OCI-LY3 (cell line): ENCODE measurements around the gene ZMAT5.

Experiments
- H2AFZ ChIP-seq: fragments of 200-600, 300-600 bp; shearing (Covaris generic); 2 replicates; pipeline ENCODE4 v1.6.0; 2014; ENCODE audit warnings: antibody characterized with exemption, low read depth, low read length
- H3K27ac ChIP-seq: fragments of 200-600, 300-600 bp; sonication (generic); 2 replicates; pipeline ENCODE4 v1.5.1; 2014; ENCODE audit warnings: mild to moderate bottlenecking, low read length, moderate library complexity, mixed read lengths
- H3K27me3 ChIP-seq: fragments of 200-600, 300-600 bp; sonication (generic); 2 replicates; pipeline ENCODE4 v1.6.1; 2014; ENCODE audit warnings: low read depth, low read length, mixed read lengths
- H3K36me3 ChIP-seq: fragments of 200-600, 300-600 bp; sonication (generic); replicated peaks from 2 replicates; pipeline ENCODE3; 2014; ENCODE audit warnings: low read depth, low read length, mixed read lengths
- H3K4me1 ChIP-seq: fragments of 300-600, 200-600 bp; sonication (generic); 2 replicates; pipeline ENCODE4 v1.6.1; 2014; ENCODE audit warnings: low read length, mixed read lengths
- H3K4me2 ChIP-seq: fragments of 200-600, 300-600 bp; sonication (generic); 2 replicates; pipeline ENCODE4 v1.6.1; 2014; ENCODE audit warnings: low read length, mixed read lengths
- H3K4me3 ChIP-seq: fragments of 300-600, 200-600 bp; sonication (generic); 2 replicates; pipeline ENCODE4 v1.5.1; 2014; ENCODE audit warnings: antibody characterized with exemption, mild to moderate bottlenecking, low read length, moderate library complexity
- H3K79me2 ChIP-seq: fragments of 300-600, 200-600 bp; shearing (Covaris generic); 2 replicates; pipeline ENCODE4 v1.6.1; 2014; ENCODE audit warnings: mild to moderate bottlenecking, low read length, mixed read lengths
- H3K9ac ChIP-seq: fragments of 300-600, 200-600 bp; shearing (Covaris generic); 2 replicates; pipeline ENCODE4 v1.6.0; 2014; ENCODE audit warnings: mild to moderate bottlenecking, low read length, moderate library complexity
- H3K9me3 ChIP-seq: fragments of 200-600, 300-600 bp; shearing (Covaris generic); 2 replicates; pipeline ENCODE4 v1.6.1; 2014; ENCODE audit warnings: low read length, mixed read lengths; ENCODE audit not compliant: insufficient read depth
- H4K20me1 ChIP-seq: fragments of 200-600, 300-600 bp; sonication (generic); 2 replicates; pipeline ENCODE4 v1.6.1; 2016; ENCODE audit warnings: low read length, mixed read lengths; ENCODE audit not compliant: insufficient read depth
- EZH2phosphoT487 ChIP-seq: fragments of 200-600 bp; shearing (Covaris generic); IDR thresholded peaks from 2 replicates; pipeline ENCODE4 v1.6.1; 2018; ENCODE audit warnings: antibody characterized with exemption, mixed run types, low read depth
- TF ChIP-seq, protein P1 (sequence below): fragments of 200-600, 300-600 bp; sonication (generic); IDR thresholded peaks from 2 replicates; pipeline ENCODE4 v1.5.1; 2014; ENCODE audit warnings: antibody characterized with exemption, low read length, low read depth

The ZMAT5 gene

GRCh38 chr22:29790061-29790460, 23.3 kb upstream of the ZMAT5 start:
- no peak overlapping the region for H3K9ac ChIP-seq
- TF ChIP-seq, protein P1, sequence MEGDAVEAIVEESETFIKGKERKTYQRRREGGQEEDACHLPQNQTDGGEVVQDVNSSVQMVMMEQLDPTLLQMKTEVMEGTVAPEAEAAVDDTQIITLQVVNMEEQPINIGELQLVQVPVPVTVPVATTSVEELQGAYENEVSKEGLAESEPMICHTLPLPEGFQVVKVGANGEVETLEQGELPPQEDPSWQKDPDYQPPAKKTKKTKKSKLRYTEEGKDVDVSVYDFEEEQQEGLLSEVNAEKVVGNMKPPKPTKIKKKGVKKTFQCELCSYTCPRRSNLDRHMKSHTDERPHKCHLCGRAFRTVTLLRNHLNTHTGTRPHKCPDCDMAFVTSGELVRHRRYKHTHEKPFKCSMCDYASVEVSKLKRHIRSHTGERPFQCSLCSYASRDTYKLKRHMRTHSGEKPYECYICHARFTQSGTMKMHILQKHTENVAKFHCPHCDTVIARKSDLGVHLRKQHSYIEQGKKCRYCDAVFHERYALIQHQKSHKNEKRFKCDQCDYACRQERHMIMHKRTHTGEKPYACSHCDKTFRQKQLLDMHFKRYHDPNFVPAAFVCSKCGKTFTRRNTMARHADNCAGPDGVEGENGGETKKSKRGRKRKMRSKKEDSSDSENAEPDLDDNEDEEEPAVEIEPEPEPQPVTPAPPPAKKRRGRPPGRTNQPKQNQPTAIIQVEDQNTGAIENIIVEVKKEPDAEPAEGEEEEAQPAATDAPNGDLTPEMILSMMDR: no peak
- TF ChIP-seq EZH2phosphoT487: no peak
- H4K20me1 ChIP-seq: no peaks in the 10 kb centered on the region
- H3K27ac ChIP-seq: no peak overlapping the region
- no peaks in the 10 kb centered on the region for H3K4me1 ChIP-seq
- H2AFZ ChIP-seq: no peak overlapping the region
- H3K4me3 ChIP-seq: no peak overlapping the region
- H3K27me3 ChIP-seq: no peaks in the 10 kb centered on the region
- no peaks in the 10 kb centered on the region for H3K79me2 ChIP-seq
- no peak overlapping the region for H3K4me2 ChIP-seq
- H3K36me3 ChIP-seq: peaks cover 52% of the 10 kb centered on the region
- no peaks in the 10 kb centered on the region for H3K9me3 ChIP-seq

DNA sequence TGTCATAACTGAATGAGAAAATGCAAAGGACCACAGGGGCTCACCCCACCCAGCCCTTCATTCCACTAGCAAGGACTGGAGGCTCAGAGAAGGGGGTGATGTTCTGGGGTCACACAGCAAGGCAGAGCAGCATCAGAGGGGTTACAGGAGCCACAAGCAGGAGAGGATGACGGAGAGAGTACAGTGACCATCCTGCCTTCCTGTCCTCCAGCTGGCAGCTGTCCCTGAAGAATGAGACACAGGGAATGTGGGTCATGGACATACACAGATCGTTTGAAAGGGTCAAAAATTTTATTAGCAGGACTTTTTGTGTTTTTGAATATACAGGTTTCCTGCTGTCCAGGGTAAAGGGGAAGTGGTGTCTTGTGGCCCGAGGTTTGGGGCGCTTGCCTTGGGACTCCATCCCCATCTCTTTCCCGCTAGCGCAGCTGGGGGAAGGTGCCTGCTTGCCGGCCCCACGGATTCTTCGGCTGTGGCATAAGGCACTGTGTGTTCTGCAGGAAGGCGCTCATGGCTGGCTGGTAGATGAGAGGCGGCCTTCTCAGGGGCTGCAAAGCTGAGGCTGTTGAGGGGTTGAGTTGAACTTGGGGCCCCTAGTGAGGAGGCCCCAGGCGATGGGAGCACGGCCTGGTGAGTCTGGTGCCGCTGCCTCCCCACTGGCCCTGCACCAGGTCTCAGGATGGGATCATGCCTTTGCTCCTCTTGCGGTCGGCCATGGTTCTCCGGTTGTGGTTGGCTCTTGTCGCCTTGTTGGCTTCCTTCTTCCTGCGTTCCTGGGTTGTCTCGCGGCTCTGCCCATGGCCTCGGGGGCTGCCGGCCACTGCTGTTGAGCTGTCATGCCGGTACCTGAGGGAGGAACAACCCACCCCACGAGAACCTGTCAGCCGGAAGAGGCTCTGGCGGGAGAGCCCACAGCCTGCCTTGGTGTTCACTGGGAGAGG, 21.8 kb upstream of the ZMAT5 start:
- Histone ChIP-seq H3K4me1 (no peaks in the 10 kb centered on the region), H3K4me2 (no peak overlapping the region), H2AFZ (no peak overlapping the region), H3K27me3 (no peaks in the 10 kb centered on the region), H3K4me3 (no peak overlapping the region), H3K79me2 (no peaks in the 10 kb centered on the region), H3K27ac (no peak overlapping the region), H3K9ac (no peak overlapping the region), H4K20me1 (no peaks in the 10 kb centered on the region), H3K9me3 (no peaks in the 10 kb centered on the region), H3K36me3 (peaks cover 52% of the 10 kb centered on the region)
- no peak for TF ChIP-seq EZH2phosphoT487
- TF ChIP-seq, protein P1: no peak

DNA sequence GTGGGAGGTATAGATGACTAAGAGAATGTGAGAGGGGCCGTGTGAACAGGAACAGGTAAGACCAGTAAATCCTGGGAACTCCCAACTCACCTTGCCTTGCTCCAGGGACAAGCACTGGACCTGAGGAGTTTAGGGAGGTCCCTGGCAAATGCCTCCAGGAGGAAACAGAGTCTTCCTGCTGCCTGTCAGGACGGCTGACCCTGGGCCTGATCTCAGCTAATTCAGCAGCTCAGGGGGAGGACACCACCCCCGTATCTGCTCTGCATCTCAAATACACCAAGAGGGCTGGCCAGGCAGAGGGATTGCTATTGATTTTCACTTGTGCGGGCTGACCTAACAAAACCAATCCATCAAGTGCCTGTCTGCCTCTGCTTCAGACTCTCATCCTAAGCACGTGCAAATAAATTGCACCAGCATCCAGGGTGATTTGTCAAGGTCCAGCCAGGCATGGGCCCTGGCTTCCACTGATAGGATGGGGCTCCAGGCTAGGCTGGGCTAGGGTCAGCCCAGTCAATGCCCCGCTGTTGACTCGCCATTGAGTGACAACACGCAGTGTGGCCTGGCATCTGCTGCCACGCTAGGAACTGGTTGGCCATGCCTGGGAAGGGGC, 20.7 kb upstream of the ZMAT5 start:
- no peak overlapping the region for H2AFZ ChIP-seq
- H3K79me2 ChIP-seq: no peaks in the 10 kb centered on the region
- no peaks in the 10 kb centered on the region for H3K9me3 ChIP-seq
- H3K4me2 ChIP-seq: no peak overlapping the region
- H3K4me1 ChIP-seq: no peaks in the 10 kb centered on the region
- TF ChIP-seq EZH2phosphoT487: no peak
- TF ChIP-seq, protein P1: no peak
- H4K20me1 ChIP-seq: no peaks in the 10 kb centered on the region
- H3K36me3 ChIP-seq: peaks cover 43% of the 10 kb centered on the region
- no peak overlapping the region for H3K27ac ChIP-seq
- no peak overlapping the region for H3K4me3 ChIP-seq
- H3K9ac ChIP-seq: no peak overlapping the region
- H3K27me3 ChIP-seq: no peaks in the 10 kb centered on the region

GRCh38 chr22:29786031-29786430, 19.2 kb upstream of the ZMAT5 start:
- H4K20me1 ChIP-seq: no peaks in the 10 kb centered on the region
- no peak overlapping the region for H3K27ac ChIP-seq
- TF ChIP-seq, protein P1: no peak
- TF ChIP-seq EZH2phosphoT487: no peak

More at GRCh38 chr22:29786031-29786430, 19.2 kb upstream of the ZMAT5 start:
- Histone ChIP-seq H3K4me1 (no peaks in the 10 kb centered on the region), H3K4me3 (no peak overlapping the region), H3K36me3 (peaks cover 36% of the 10 kb centered on the region), H3K79me2 (no peaks in the 10 kb centered on the region), H3K9me3 (no peaks in the 10 kb centered on the region), H3K4me2 (no peak overlapping the region), H2AFZ (no peak overlapping the region), H3K27me3 (no peaks in the 10 kb centered on the region), H3K9ac (no peak overlapping the region)
